22Rv1 (cell line): Measurements from ENCODE around the gene GALNS.

Source experiments
- H3K27ac ChIP-seq: fragments of 450-650 bp; 2 replicates; pipeline ENCODE4 v1.5.1; 2017
- ZFX ChIP-seq: fragments of 450-650 bp; IDR thresholded peaks from 2 replicates; pipeline ENCODE4 v1.6.1; 2017; ENCODE audit warnings: antibody characterized with exemption, borderline replicate concordance
- TF ChIP-seq, protein P1 (sequence below): fragments of 450-650 bp; IDR thresholded peaks from 2 replicates; pipeline ENCODE4 v1.5.1; 2017; ENCODE audit warnings: mild to moderate bottlenecking

GALNS gene

DNA sequence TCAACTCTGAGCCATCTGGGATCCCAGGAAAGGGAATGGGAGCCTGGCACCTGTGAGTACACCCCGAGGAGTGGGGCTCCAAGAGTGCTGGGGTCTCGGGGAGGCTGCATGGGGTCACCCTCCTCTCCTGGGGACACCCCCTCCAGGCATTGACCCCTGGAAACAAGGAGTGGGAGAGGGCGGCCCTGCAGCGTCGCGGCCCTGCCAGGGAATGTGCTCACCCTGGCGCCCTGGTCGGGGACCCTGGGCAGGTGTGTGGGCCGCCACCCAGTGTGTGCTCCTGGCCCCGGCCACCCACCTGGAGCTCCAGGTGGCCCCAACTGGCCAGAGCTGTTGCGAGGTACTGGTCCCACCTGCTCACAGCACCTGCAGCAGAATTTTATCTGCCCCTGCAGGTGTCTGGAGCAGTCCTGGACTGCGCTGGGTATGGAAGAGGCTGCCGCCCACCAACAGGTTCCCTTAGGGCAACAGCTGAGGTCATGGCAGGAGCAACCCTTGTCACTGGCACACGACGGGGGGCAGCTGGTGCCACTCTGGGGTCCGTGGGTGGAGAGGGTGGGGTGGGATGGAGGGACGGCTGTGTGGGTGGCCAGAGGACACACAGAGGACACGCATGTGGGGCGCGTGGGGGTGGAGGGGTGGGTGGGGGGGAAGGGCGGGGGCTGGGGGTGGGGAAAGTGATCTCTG lies 15.1 kb upstream of the GALNS start:
- H3K27ac ChIP-seq = no peak overlapping the region
- TF ChIP-seq, protein P1, sequence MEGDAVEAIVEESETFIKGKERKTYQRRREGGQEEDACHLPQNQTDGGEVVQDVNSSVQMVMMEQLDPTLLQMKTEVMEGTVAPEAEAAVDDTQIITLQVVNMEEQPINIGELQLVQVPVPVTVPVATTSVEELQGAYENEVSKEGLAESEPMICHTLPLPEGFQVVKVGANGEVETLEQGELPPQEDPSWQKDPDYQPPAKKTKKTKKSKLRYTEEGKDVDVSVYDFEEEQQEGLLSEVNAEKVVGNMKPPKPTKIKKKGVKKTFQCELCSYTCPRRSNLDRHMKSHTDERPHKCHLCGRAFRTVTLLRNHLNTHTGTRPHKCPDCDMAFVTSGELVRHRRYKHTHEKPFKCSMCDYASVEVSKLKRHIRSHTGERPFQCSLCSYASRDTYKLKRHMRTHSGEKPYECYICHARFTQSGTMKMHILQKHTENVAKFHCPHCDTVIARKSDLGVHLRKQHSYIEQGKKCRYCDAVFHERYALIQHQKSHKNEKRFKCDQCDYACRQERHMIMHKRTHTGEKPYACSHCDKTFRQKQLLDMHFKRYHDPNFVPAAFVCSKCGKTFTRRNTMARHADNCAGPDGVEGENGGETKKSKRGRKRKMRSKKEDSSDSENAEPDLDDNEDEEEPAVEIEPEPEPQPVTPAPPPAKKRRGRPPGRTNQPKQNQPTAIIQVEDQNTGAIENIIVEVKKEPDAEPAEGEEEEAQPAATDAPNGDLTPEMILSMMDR = no peak
- no peak for TF ChIP-seq ZFX

GRCh38 chr16:88871349-88871702 lies 14.6 kb upstream of the GALNS start:
- no peak overlapping the region for H3K27ac ChIP-seq
- TF ChIP-seq ZFX = no peak
- TF ChIP-seq, protein P1 = no peak

- TF ChIP-seq, protein P1 = no peak
- TF ChIP-seq ZFX = no peak
- no peak overlapping the region for H3K27ac ChIP-seq
Measured at GRCh38 chr16:88870608-88871348, 14.0 kb upstream of the GALNS start.

GRCh38 chr16:88869673-88869980 lies 12.9 kb upstream of the GALNS start:
- no peak for TF ChIP-seq ZFX
- TF ChIP-seq, protein P1 = no peak
- H3K27ac ChIP-seq = no peak overlapping the region

- H3K27ac ChIP-seq = no peak overlapping the region
- no peak for TF ChIP-seq ZFX
- TF ChIP-seq, protein P1 = no peak
Measured at GRCh38 chr16:88868974-88869672, 12.4 kb upstream of the GALNS start.

DNA sequence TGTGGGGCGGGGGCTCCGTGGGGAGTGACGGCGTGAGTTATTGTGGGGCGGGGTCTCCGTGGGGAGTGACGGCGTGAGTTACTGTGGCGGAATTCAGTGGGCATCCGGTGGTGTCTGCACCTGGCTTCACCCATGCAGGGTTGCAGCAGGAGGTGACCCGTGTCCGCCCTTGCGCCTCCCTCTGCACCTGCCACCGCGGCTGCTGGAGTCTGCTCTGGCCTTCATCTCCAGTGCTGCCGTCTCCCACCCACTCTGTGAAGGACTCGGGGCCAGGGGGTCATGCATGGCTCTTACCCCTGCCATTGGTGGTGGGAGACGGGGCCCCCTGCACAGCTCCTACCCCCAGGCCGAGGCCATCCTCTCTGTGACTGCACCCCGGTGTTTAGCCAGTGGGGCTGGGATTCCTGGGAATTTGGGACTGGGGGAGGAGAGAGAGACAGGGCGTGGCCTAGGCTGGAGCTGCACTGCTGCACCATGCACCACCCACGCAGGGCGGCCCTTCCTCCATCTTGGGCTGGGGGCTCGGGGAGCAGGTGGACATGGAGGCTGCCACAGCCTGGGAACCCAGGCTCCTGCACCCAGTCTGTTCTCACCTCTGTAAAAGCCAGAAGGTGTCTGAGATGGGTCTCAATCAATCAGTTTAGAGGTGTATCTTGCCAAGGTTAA lies 11.0 kb upstream of the GALNS start:
- TF ChIP-seq, protein P1 = no peak
- no peak for TF ChIP-seq ZFX
- H3K27ac ChIP-seq = no peak overlapping the region
